Measurements from ENCODE around the gene NUPR1. TPM values are rescaled to one million over a fixed set of nuclear protein-coding genes. Genes with fewer than 3 reads are reported as not detected.

Gene NUPR1
- total RNA-seq, 1 experiment from 2014 or later, result 2.2 TPM

DNA sequence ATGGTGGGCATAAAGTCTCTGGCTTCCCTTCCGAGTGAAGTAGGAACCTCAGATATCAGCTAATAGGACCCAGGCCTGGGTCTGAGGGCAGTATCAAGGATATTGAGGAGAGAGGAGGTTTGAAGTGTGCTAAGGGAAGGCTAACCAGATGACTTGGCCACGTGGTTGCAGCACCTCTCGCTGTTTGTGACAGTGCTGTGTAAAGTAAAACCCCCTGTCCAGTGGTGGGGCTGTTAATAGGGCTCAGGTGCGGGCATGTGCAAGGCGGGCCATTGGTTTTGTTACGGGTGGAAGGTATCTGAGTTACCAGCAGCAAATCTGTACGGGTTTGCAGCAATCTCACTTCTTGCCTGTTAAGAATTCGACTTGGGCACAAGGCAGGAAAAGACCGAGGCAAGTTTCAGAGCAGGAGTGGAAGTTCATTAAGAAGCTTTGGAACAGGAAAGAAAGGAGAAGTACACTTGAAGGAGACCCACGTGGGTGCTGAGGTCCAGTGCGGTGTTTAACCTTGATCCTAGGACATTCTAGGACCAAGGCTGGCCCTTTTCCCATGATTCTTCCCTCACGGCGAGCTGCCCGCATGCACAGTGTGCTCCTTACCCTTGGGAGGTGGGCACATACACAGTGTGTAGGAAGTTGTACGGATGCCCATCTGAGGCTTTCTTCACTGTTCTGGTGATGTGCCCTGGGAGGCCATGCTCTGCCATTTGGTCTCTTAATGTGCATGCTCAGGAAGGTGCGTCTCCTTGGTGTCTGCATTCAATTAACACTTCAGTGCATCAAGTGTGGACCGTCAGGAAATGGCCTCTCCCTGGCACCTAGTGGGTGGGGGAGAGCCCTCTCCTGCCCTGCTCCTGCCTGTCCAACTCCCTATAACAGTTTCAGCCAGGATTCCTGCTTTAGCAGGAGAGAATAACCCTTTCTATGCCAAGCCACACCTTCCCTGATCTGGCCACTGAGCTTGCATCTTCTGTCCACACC is 35.3 kb upstream of the NUPR1 start:
- Histone ChIP-seq H3K9me3 (ENCODE audit: control insufficient read depth in 1 of 2, insufficient read depth in 1 of 2, low read depth in 1 of 2, low read length in 2 of 2) (no peaks in the 10 kb centered on the region), H3K36me3 (ENCODE audit: control insufficient read depth in 1 of 2, insufficient read depth in 2 of 2, low read length in 2 of 2) (no peaks in the 10 kb centered on the region), H3K27me3 (ENCODE audit: insufficient read depth, low read length) (no peaks in the 10 kb centered on the region), H3K9me2 (ENCODE audit: insufficient read depth) (no peaks in the 10 kb centered on the region), H4K20me1 (ENCODE audit: insufficient read depth) (no peaks in the 10 kb centered on the region), H3K79me2 (ENCODE audit: insufficient read depth, low read length) (no peaks in the 10 kb centered on the region), H3K4me3 (replicated peaks in 1 of 2; ENCODE audit: low read depth in 1 of 2, low read length in 2 of 2) (no peak overlapping the region), H3K4me2 (ENCODE audit: low read length) (no peak overlapping the region), H3K9ac (ENCODE audit: low read length) (no peak overlapping the region), H2AFZ (ENCODE audit: low read depth, low read length, poor library complexity, severe bottlenecking) (no peak overlapping the region), H3K4me1 (ENCODE audit: control insufficient read depth in 1 of 2, insufficient read depth in 2 of 2, low read length in 2 of 2) (no peaks in the 10 kb centered on the region), H3K27ac (ENCODE audit: low read depth, low read length) (no peak overlapping the region)
- BruUV-seq (replicated peaks), result no TSS peak
- intact Hi-C loops (cut with micrococcal nuclease), result no loop called here
- TF ChIP-seq SIN3A (IDR thresholded peaks at IDR 0.05; ENCODE audit: low read depth) (no peak), CBX3 (IDR thresholded peaks at IDR 0.05; ENCODE audit: low read depth) (no peak), FOSL1 (IDR thresholded peaks at IDR 0.05; ENCODE audit: low read depth) (no peak), SP1 (IDR thresholded peaks at IDR 0.05; ENCODE audit: low read depth) (no peak), JUND (IDR thresholded peaks at IDR 0.05) (no peak), POLR2AphosphoS5 (IDR thresholded peaks at IDR 0.05; ENCODE audit: low read depth, low read length) (no peak), YY1 (IDR thresholded peaks at IDR 0.05; ENCODE audit: extremely low read depth, insufficient replicate concordance, low read depth, low read length) (no peak), ELF1 (IDR thresholded peaks at IDR 0.05; ENCODE audit: borderline replicate concordance, low read depth) (no peak), ZNF274 (IDR thresholded peaks at IDR 0.05; ENCODE audit: low read depth, low read length) (no peak), RAD21 (IDR thresholded peaks at IDR 0.05; ENCODE audit: low read depth) (no peak), TCF7L2 (IDR thresholded peaks at IDR 0.05; ENCODE audit: borderline replicate concordance, extremely low read depth, insufficient read depth, insufficient read length) (no peak), CEBPB (IDR thresholded peaks at IDR 0.05; ENCODE audit: low read depth) (no peak), EZH2 (IDR thresholded peaks at IDR 0.05) (no peak), SRF (IDR thresholded peaks at IDR 0.05; ENCODE audit: low read depth) (no peak)
- TF ChIP-seq, protein P1, sequence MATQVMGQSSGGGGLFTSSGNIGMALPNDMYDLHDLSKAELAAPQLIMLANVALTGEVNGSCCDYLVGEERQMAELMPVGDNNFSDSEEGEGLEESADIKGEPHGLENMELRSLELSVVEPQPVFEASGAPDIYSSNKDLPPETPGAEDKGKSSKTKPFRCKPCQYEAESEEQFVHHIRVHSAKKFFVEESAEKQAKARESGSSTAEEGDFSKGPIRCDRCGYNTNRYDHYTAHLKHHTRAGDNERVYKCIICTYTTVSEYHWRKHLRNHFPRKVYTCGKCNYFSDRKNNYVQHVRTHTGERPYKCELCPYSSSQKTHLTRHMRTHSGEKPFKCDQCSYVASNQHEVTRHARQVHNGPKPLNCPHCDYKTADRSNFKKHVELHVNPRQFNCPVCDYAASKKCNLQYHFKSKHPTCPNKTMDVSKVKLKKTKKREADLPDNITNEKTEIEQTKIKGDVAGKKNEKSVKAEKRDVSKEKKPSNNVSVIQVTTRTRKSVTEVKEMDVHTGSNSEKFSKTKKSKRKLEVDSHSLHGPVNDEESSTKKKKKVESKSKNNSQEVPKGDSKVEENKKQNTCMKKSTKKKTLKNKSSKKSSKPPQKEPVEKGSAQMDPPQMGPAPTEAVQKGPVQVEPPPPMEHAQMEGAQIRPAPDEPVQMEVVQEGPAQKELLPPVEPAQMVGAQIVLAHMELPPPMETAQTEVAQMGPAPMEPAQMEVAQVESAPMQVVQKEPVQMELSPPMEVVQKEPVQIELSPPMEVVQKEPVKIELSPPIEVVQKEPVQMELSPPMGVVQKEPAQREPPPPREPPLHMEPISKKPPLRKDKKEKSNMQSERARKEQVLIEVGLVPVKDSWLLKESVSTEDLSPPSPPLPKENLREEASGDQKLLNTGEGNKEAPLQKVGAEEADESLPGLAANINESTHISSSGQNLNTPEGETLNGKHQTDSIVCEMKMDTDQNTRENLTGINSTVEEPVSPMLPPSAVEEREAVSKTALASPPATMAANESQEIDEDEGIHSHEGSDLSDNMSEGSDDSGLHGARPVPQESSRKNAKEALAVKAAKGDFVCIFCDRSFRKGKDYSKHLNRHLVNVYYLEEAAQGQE (IDR thresholded peaks at IDR 0.05; ENCODE audit: low read depth), result no peak
- TF ChIP-seq, protein P2, sequence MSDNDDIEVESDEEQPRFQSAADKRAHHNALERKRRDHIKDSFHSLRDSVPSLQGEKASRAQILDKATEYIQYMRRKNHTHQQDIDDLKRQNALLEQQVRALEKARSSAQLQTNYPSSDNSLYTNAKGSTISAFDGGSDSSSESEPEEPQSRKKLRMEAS (IDR thresholded peaks at IDR 0.05), result no peak
- TF ChIP-seq, protein P3, sequence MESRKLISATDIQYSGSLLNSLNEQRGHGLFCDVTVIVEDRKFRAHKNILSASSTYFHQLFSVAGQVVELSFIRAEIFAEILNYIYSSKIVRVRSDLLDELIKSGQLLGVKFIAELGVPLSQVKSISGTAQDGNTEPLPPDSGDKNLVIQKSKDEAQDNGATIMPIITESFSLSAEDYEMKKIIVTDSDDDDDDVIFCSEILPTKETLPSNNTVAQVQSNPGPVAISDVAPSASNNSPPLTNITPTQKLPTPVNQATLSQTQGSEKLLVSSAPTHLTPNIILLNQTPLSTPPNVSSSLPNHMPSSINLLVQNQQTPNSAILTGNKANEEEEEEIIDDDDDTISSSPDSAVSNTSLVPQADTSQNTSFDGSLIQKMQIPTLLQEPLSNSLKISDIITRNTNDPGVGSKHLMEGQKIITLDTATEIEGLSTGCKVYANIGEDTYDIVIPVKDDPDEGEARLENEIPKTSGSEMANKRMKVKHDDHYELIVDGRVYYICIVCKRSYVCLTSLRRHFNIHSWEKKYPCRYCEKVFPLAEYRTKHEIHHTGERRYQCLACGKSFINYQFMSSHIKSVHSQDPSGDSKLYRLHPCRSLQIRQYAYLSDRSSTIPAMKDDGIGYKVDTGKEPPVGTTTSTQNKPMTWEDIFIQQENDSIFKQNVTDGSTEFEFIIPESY (IDR thresholded peaks at IDR 0.05; ENCODE audit: extremely low read depth, insufficient replicate concordance, low read length), result no peak
- TF ChIP-seq, protein P4, sequence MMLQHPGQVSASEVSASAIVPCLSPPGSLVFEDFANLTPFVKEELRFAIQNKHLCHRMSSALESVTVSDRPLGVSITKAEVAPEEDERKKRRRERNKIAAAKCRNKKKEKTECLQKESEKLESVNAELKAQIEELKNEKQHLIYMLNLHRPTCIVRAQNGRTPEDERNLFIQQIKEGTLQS (IDR thresholded peaks at IDR 0.05), result no peak
- POLR2A ChIA-PET, result no interaction called here
- DNase-seq (ENCODE audit: low read depth, low spot score) (no peak), ATAC-seq (no peak)
- CTCF ChIA-PET, result no interaction called here
- RAD21 ChIA-PET (ENCODE audit: low non-redundant PET in 1 of 2, low total read pairs in 2 of 2, uncharacterized antibody in 2 of 2, unreplicated experiment in 2 of 2), result no interaction called here

Measured in HCT116 (cell line).